VCaP (cell line): ENCODE results near the gene ZNF148.

ENCODE experiments used
- H3K27ac ChIP-seq: fragments of 450-650 bp; 2 replicates; pipeline ENCODE4 v1.5.1; 2017
- CTCF ChIP-seq: fragments of 450-650 bp; conservative IDR thresholded peaks from 2 replicates; pipeline ENCODE4 v1.5.1; 2017; ENCODE audit warnings: mild to moderate bottlenecking, moderate library complexity

ZNF148 gene

GRCh38 chr3:125317761-125318160 is 57.4 kb downstream of the ZNF148 start:
- no peak for TF ChIP-seq CTCF
- no peak overlapping the region for H3K27ac ChIP-seq

DNA sequence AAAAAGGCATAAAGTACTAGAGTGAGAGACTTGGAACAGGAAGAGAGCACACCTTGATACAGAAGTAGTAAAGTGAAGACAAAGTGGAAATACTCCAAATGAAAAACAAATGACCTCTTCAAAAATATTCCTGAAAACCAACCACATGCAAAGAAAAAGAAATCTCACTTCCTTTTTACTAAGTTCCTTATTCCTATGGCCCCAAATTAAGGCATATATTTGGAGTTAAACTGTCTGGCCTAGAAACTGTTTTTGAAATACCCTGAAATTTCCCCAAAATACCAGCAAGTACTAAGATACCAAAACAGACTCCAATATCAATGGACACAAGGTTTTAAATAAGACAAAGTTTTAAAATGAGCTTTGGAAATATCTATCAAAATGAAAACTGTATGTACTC is 58.2 kb downstream of the ZNF148 start:
- no peak for TF ChIP-seq CTCF
- no peak overlapping the region for H3K27ac ChIP-seq

- H3K27ac ChIP-seq = no peak overlapping the region
Observed at GRCh38 chr3:125316246-125316645, 58.9 kb downstream of the ZNF148 start.

DNA sequence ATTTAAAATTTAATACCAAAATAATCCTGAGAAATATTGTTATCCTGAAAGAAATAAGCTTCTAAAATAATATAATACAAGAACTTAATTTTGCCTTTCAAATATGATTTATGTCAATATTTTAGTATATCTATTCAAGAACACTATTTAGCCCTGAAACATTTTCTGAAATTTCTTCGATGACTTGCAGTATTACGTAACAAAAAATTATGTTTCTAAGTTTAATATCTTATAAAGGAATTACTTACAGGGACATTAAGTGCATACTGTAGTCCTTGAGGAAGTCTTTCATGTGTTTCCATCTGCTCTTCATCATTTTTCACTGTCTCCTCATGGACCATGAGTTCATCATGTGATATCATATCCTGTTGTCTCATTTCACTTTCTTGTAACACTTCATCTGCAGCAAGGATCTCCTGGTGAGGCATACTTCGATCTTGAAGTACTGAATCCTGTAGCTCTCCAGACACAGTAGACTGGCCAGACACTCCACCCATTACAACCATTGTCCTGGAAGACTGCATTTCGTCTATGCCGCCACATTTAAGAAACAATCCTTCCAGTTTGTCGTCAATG is 62.0 kb downstream of the ZNF148 start:
- no peak overlapping the region for H3K27ac ChIP-seq
- TF ChIP-seq CTCF = no peak

More at GRCh38 chr3:125316246-125316645, 58.9 kb downstream of the ZNF148 start:
- TF ChIP-seq CTCF = no peak

DNA sequence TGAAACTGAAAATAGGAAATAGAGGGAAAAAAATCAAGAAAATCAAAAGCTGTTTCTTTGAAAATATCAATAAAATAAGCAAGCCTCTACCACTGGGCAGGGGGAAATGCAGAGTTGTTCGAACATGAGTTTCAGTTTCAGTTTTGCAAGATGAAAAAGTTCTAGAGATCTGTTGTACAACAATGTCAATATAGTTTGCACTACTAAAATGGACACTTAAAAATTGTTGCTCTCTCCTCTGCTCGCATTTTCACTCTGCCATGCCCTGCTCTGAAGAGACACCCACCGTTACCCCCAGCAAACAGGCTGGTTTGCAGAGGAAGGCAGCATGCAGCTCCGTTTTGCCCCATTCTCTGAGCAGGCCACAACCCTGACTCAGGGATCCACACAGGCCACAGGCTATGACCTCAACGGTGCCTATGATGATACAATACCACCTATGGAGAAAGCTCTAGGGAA is 64.5 kb downstream of the ZNF148 start:
- no peak for TF ChIP-seq CTCF
- H3K27ac ChIP-seq = no peak overlapping the region

GRCh38 chr3:125309476-125309875 is 65.6 kb downstream of the ZNF148 start:
- no peak overlapping the region for H3K27ac ChIP-seq
- TF ChIP-seq CTCF = no peak

GRCh38 chr3:125306620-125307019 is 68.5 kb downstream of the ZNF148 start:
- no peak for TF ChIP-seq CTCF
- H3K27ac ChIP-seq = no peak overlapping the region
